HepG2 (cell line): ENCODE results near the gene TOMM22. TPM values are rescaled to one million over a fixed set of nuclear protein-coding genes. Genes with fewer than 3 reads are reported as not detected.

ENCODE experiments used
- ATAC-seq: fragments of 200-7000 bp; cut with Tn5 transposase; 3 replicates; pipeline ENCODE4 v1.9.1; 2020; ENCODE audit warnings: mild to moderate bottlenecking, moderate library complexity
- BruUV-seq: library from RNA; stranded (reverse); fragments of 400-500 nt; replicated peaks from 2 replicates; lab custom pipeline; 2021; lab: Mats Ljungman, UMichigan
- CTCF ChIA-PET: fragments of 300-600 bp; formaldehyde crosslinking; extraction: SDS; loops from one replicate; lab custom pipeline; 2021; ENCODE audit warnings: low total read pairs, inconsistent platforms, low intra/inter-chr PET ratio; lab: Yijun Ruan, JAX
- POLR2A ChIA-PET: fragments of 350-600 bp; sonication (Branson Sonifier 250); formaldehyde crosslinking; loops from one replicate; lab custom pipeline; 2020; ENCODE audit warnings: antibody characterized with exemption, inconsistent platforms; lab: Yijun Ruan, JAX
- DNase-seq: peaks from one replicate; pipeline ENCODE4 v3.0.0-alpha.2; 2015; ENCODE audit warnings: low spot score
- FAIRE-seq: peaks from 3 replicates; lab custom pipeline; 2011; peaks lifted over from hg19 to GRCh38; lab: Jason Lieb, UNC
- H2AFZ ChIP-seq: one replicate; pipeline ENCODE4 v1.6.1; 2011; ENCODE audit warnings: low read length, inconsistent platforms
- H3K27ac ChIP-seq: fragments of 300-600 bp; 3 replicates; pipeline ENCODE4 v1.8.0; 2011; ENCODE audit warnings: mixed run types, mild to moderate bottlenecking, mixed read lengths, low read length, inconsistent platforms; ENCODE audit not compliant: insufficient read depth; ENCODE audit errors: extremely low read length
- H3K27me3 ChIP-seq, 2 experiments: fragments of 200-600 bp in 1 of 2; 2 replicates in 1 of 2; 3 replicates in 1 of 2; pipeline versions ENCODE4 v1.6.0 to v1.8.0; 2011; ENCODE audit warnings: low read length in 2 of 2, mild to moderate bottlenecking in 2 of 2, moderate library complexity in 2 of 2, inconsistent platforms in 1 of 2; ENCODE audit not compliant: insufficient read depth in 2 of 2, control insufficient read depth in 1 of 2
- H3K36me3 ChIP-seq, 2 experiments: fragments of 200-600 bp in 1 of 2; replicated peaks in 1 of 2; 2 replicates in 1 of 2; 3 replicates in 1 of 2; pipeline versions ENCODE4 v1.5.1 to v1.8.0; 2011; ENCODE audit warnings: low read length in 2 of 2, inconsistent platforms in 1 of 2; ENCODE audit not compliant: insufficient read depth in 2 of 2, control insufficient read depth in 1 of 2
- H3K4me1 ChIP-seq: 2 replicates; pipeline ENCODE4 v1.5.1; 2012; ENCODE audit warnings: low read length, inconsistent platforms; ENCODE audit not compliant: insufficient read depth
- H3K4me2 ChIP-seq: 2 replicates; pipeline ENCODE4 v1.6.0; 2011; ENCODE audit warnings: low read depth, low read length, inconsistent platforms
- H3K4me3 ChIP-seq, 3 experiments: fragments of 200-600 bp in 1 of 3; sonication (generic), shearing (Covaris generic) in 1 of 3; replicated peaks in 1 of 3; 2 replicates each; pipeline ENCODE4 v1.5.1; 2011 to 2016; ENCODE audit warnings: low read length in 3 of 3, inconsistent platforms in 2 of 3, low read depth in 2 of 3, mild to moderate bottlenecking in 2 of 3, control low read depth in 1 of 3, mixed read lengths in 1 of 3; ENCODE audit not compliant: insufficient read depth in 1 of 3
- H3K79me2 ChIP-seq: one replicate; pipeline ENCODE4 v1.6.1; 2011; ENCODE audit warnings: low read length, inconsistent platforms; ENCODE audit not compliant: insufficient read depth
- H3K9ac ChIP-seq: 2 replicates; pipeline ENCODE4 v1.6.0; 2011; ENCODE audit warnings: mild to moderate bottlenecking, low read depth, low read length, inconsistent platforms; ENCODE audit not compliant: insufficient read depth
- H3K9me3 ChIP-seq: 2 replicates; pipeline ENCODE4 v1.5.1; 2012; ENCODE audit warnings: mild to moderate bottlenecking, low read length
- H4K20me1 ChIP-seq: 2 replicates; pipeline ENCODE4 v1.6.0; 2011; ENCODE audit warnings: inconsistent platforms, mild to moderate bottlenecking, low read length, moderate library complexity; ENCODE audit not compliant: insufficient read depth
- FOXM1 ChIP-seq: sonication (generic); formaldehyde crosslinking; IDR thresholded peaks from 2 replicates; pipeline ENCODE4 v1.5.0; 2020; ENCODE audit warnings: missing genetic modification reagents
- GABPB1 ChIP-seq: IDR thresholded peaks from 2 replicates; pipeline ENCODE4 v1.6.1; 2016; ENCODE audit warnings: mild to moderate bottlenecking, missing genetic modification reagents, moderate library complexity, missing compliant biosample characterization
- HMGXB4 ChIP-seq, 2 experiments: sonication (generic) in 1 of 2; formaldehyde crosslinking in 1 of 2; IDR thresholded peaks; 2 replicates each; pipeline versions ENCODE4 v1.4.0 to v1.6.1; 2018 to 2020; ENCODE audit warnings: missing genetic modification reagents in 2 of 2, borderline replicate concordance in 1 of 2, low read depth in 1 of 2, mild to moderate bottlenecking in 1 of 2, missing biosample characterization in 1 of 2
- PLSCR1 ChIP-seq: sonication (generic); formaldehyde crosslinking; IDR thresholded peaks from 2 replicates; pipeline ENCODE4 v1.5.0; 2020; ENCODE audit warnings: missing genetic modification reagents, mild to moderate bottlenecking, borderline replicate concordance
- ZBTB25 ChIP-seq: IDR thresholded peaks from 2 replicates; pipeline ENCODE4 v1.6.1; 2018; ENCODE audit warnings: missing genetic modification reagents
- ZNF124 ChIP-seq: sonication (generic); formaldehyde crosslinking; IDR thresholded peaks from 2 replicates; pipeline ENCODE4 v1.4.0; 2020; ENCODE audit warnings: missing genetic modification reagents
- WGBS: methylation state at CpG from one replicate; pipeline ENCODE4 v1.1.6; 2017; ENCODE audit warnings: low lambda C conversion rate; 5-methylcytosine and 5-hydroxymethylcytosine counted together
- in situ Hi-C: cut with HindIII; loops from 2 replicates; pipeline ENCODE4 v1.10.0; 2017; ENCODE audit warnings: low pct_unique_long_range_greater_than_20kb; ENCODE audit not compliant: extremely low pct_ligation_motif_present
- intact Hi-C: fragments of 100-400 bp; cut with micrococcal nuclease; formaldehyde crosslinking; loops from one replicate; pipeline ENCODE4 v1.10.0; 2022; ENCODE audit not compliant: unreplicated experiment
- polyA plus RNA-seq, 8 experiments: library from polyadenylated mRNA; depleted of rRNA in 3 of 8; stranded (reverse) in 7 of 8; unstranded in 1 of 8; fragments of >200 nt; fragmentation: Illumina TruSeq in 4 of 8; extraction: Trizol in 4 of 8; gene quantifications; 2 replicates each; pipeline versions ENCODE4 v1.2.1 to v1.2.3, GENCODE V29; 2011 to 2016; ENCODE audit warnings: low read depth in 4 of 8, missing spikeins in 1 of 8, mixed read lengths in 1 of 8; ENCODE audit not compliant: insufficient read depth in 1 of 8
- total RNA-seq, 5 experiments: library from RNA; depleted of rRNA; stranded (reverse); fragments of >200 nt; fragmentation: Illumina TruSeq; extraction: Trizol; gene quantifications; 2 replicates each; pipeline ENCODE4 v1.2.3, GENCODE V29; 2016; ENCODE audit warnings: low read depth in 1 of 5

TOMM22 gene
- total and polyA plus RNA-seq, 2 of the 13 experiments (the other 11 are each of a cell fraction or from before 2014, with no cell fraction given), result 46.9 to 118 TPM

GRCh38 chr22:38706901-38707195 is 25.1 kb downstream of the TOMM22 start:
- Histone ChIP-seq H4K20me1 (peaks cover 39% of the 10 kb centered on the region), H3K4me2 (peak overlapping the region; percentile 87), H3K27ac (peak overlapping the region; percentile 74), H3K79me2 (peaks cover 60% of the 10 kb centered on the region), H3K9me3 (no peaks in the 10 kb centered on the region), H3K4me3 (peak overlapping the region; percentile 82 to 87 (median 83)), H3K4me1 (peaks cover 44% of the 10 kb centered on the region), H3K36me3 (peaks cover 6 to 16% of the 10 kb centered on the region in 2 experiments), H3K9ac (peak overlapping the region; percentile 90), H3K27me3 (no peaks in the 10 kb centered on the region; a peak in 1 of 5 replicates), H2AFZ (no peak overlapping the region)
- POLR2A ChIA-PET, result interaction anchor here (0.9 to 5.8 kb wide), 7 partner anchors 8 to 525 kb away, joined by 3 to 51 read pairs (median 5); partner anchors contain the start of genes PLA2G6, SUN2 and TOMM22
- FAIRE-seq (no peak), ATAC-seq (no peak), DNase-seq (no peak)
- WGBS, result 5% methylated on average over 4 of the region's 4 CpGs
- in situ Hi-C loops (no loop called here), intact Hi-C loops (no loop called here)
- CTCF ChIA-PET, result no interaction called here
- TF ChIP-seq ZNF124 (CRISPR knock-in tag) (no peak), HMGXB4 (CRISPR knock-in tag; IDR thresholded peaks at IDR 0.05; ENCODE audit: borderline replicate concordance in 1 of 2, low read depth in 1 of 2) (0 out of 4 replicates have a peak, but pooled peaks of 1 of the 2 experiments have one; percentile 8), PLSCR1 (CRISPR knock-in tag) (no peak), ZBTB25 (CRISPR knock-in tag) (0 out of 2 replicates have a peak, but pooled peaks have one; percentile 10), GABPB1 (CRISPR knock-in tag) (no peak), FOXM1 (no peak)
- BruUV-seq, result no TSS peak
